ENCODE measurements around the gene CCNF.

DNA sequence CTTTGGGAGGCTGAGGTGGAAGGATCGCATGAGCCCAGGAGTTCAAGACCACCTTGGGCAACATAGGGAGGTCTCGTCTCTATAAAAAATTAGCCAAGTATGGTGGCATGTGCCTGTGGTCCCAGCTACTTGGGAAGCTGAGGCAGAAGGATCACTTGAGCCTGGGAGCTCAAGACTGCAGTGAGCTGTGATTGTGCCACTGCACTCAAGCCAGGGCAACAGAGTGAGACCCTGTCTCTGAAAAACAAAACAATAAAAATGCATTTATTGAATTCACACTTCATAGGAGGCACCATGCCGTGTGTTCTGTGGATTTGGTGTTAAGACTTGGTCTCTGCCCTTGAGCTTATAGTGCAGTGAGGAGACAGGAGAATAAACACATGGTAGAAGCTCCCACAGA, 48.1 kb downstream of the CCNF start:
- TF ChIP-seq, protein P1, sequence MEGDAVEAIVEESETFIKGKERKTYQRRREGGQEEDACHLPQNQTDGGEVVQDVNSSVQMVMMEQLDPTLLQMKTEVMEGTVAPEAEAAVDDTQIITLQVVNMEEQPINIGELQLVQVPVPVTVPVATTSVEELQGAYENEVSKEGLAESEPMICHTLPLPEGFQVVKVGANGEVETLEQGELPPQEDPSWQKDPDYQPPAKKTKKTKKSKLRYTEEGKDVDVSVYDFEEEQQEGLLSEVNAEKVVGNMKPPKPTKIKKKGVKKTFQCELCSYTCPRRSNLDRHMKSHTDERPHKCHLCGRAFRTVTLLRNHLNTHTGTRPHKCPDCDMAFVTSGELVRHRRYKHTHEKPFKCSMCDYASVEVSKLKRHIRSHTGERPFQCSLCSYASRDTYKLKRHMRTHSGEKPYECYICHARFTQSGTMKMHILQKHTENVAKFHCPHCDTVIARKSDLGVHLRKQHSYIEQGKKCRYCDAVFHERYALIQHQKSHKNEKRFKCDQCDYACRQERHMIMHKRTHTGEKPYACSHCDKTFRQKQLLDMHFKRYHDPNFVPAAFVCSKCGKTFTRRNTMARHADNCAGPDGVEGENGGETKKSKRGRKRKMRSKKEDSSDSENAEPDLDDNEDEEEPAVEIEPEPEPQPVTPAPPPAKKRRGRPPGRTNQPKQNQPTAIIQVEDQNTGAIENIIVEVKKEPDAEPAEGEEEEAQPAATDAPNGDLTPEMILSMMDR (IDR thresholded peaks at IDR 0.05 in 2 of 3, conservative IDR thresholded peaks at IDR 0.05 in 1 of 3; ENCODE audit: borderline replicate concordance in 1 of 3, insufficient read depth in 1 of 3, low read depth in 2 of 3, low read length in 2 of 3) = no peak
- no peak for TF ChIP-seq YY1 (IDR thresholded peaks at IDR 0.05; ENCODE audit: extremely low read depth, insufficient replicate concordance, low read depth, low read length)
- TF ChIP-seq POLR2AphosphoS5 (IDR thresholded peaks at IDR 0.05; ENCODE audit: low read depth, low read length) = no peak
